ENCODE measurements around the gene FOXD4. TPM values are rescaled to one million over a fixed set of nuclear protein-coding genes. Genes with fewer than 3 reads are reported as not detected.
"Not testable (repeated sequence)": the region's sequence is repeated elsewhere in the genome, so short reads cannot be mapped to it uniquely, and the experiment has no call there.

Gene FOXD4
- total RNA-seq, 3 donors from 2014 or later, result 0.33 to 0.44 TPM; not detected in 1

DNA sequence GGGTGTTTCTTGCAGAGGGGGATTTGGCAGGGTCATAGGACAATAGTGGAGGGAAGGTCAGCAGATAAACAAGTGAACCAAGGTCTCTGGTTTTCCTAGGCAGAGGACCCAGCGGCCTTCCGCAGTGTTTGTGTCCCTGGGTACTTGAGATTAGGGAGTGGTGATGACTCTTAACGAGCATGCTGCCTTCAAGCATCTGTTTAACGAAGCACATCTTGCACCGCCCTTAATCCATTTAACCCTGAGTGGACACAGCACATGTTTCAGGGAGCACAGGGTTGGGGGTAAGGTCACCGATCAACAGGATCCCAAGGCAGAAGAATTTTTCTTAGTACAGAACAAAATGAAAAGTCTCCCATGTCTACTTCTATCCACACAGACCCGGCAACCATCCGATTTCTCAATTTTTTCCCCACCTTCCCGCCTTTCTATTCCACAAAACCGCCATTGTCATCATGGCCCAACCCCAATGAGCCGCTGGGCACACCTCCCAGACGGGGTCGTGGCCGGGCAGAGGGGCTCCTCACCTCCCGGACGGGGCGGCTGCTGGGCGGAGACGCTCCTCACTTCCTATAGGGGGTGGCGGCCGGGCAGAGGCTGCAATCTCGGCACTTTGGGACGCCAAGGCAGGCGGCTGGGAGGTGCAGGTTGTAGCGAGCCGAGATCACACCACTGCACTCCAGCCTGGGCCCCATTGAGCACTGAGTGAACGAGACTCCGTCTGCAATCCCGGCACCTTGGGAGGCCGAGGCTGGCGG lies 35.1 kb downstream of the FOXD4 start:
- not testable (repeated sequence) for H3K4me1 ChIP-seq

GRCh38 chr9:78333-78732 lies 39.9 kb downstream of the FOXD4 start:
- H3K9me3 ChIP-seq; H3K36me3 ChIP-seq; H3K4me3 ChIP-seq; intact Hi-C loops (cut with DNase I; ENCODE audit: low total_unique reads); DNase-seq (ENCODE audit: low spot score in 2 of 2); H3K4me1 ChIP-seq; H3K27ac ChIP-seq; H3K27me3 ChIP-seq: not testable (repeated sequence)

More for the DNA sequence above, 35.1 kb downstream of the FOXD4 start:
- H3K4me3 ChIP-seq; H3K9me3 ChIP-seq; H3K36me3 ChIP-seq; intact Hi-C loops (cut with DNase I; ENCODE audit: low total_unique reads); H3K27me3 ChIP-seq; H3K27ac ChIP-seq; DNase-seq (ENCODE audit: low spot score in 2 of 2): not testable (repeated sequence)

GRCh38 chr9:76389-76788 lies 41.8 kb downstream of the FOXD4 start:
- H3K4me1 ChIP-seq; H3K27me3 ChIP-seq; H3K27ac ChIP-seq; DNase-seq (ENCODE audit: low spot score in 2 of 2); H3K4me3 ChIP-seq; intact Hi-C loops (cut with DNase I; ENCODE audit: low total_unique reads); H3K36me3 ChIP-seq; H3K9me3 ChIP-seq: not testable (repeated sequence)

DNA sequence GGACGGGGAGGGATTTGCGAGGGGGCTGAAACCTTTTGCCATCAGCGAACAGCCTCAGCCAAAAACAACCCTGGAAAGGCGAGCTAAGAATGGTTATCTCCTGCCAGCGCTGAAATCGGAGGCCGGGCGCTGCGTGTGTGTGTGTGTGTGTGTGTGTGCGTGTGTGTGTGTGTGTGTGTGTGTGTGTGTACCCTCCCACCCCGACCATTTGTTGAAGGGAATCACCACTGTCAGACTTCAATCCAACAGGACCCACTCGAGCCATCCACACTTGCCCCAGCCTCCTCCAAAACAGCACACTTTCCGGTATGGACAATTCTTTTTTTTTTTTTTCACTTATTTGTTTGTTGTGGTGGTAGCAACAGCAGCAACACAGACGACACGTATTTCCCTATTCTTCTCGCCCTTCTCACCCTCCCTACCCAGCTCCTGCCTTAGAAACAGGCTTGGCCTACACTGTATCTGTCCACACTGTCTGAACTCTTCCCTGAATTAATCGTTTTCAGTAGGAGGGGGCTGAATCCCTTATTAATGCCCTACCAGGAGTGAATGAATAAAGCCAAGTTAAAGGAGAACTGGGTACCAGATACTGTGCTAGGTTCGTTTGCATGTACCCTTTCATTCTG lies 44.2 kb downstream of the FOXD4 start:
- H3K27me3 ChIP-seq; intact Hi-C loops (cut with DNase I; ENCODE audit: low total_unique reads); H3K4me1 ChIP-seq; H3K36me3 ChIP-seq; DNase-seq (ENCODE audit: low spot score in 2 of 2); H3K9me3 ChIP-seq: not testable (repeated sequence)
- Histone ChIP-seq H3K4me3 (peak overlapping the region; percentile 42 to 72 (median 44)), H3K27ac (peak overlapping the region in 1 of 2 donors; percentile 69)

DNA sequence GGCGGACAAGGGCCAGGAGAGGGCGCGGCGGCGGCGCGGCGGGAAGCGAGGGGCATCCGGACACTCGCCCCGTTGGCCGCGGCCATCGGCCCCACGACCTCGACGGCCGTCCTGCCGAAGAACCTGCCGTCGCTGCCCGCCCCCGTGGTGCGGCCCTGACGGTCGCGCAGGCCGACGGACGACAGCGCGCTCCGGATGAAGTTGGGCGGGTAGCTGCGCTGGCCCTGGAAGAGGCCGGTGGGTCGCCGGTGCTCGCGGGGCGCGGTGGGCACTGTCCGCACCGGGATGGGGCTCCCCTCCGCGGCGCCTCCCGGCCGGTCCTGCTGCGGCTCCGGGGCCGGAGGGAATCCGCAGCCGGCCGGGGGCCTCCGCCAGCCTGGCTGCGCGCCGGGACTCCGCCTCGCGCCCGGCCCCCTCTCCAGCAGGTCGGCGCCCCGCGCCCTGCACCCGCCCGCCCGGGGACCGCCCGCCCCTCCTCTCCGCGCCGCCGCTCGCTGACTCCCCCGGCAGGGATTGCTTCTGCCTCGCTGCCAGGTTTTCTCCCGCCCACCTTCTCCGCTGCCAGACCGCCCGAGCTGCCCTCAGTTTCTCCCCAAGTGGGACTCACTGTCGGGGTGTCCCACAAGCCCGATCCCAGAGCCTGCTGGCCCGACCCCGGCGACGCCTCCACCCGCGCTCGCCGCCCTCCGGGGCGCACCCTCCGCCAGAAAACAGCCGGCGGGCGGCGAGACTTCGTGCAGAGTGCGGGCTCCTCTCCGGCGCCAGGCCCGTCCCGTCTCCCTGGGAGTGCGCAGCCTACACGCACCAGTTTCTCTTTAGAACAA lies 44.9 kb downstream of the FOXD4 start:
- H3K36me3 ChIP-seq; H3K27me3 ChIP-seq; H3K9me3 ChIP-seq; H3K4me1 ChIP-seq; intact Hi-C loops (cut with DNase I; ENCODE audit: low total_unique reads): not testable (repeated sequence)
- H3K27ac ChIP-seq, result peak overlapping the region in 1 of 2 donors; percentile 69
- H3K4me3 ChIP-seq, result peak overlapping the region; percentile 42 to 72 (median 44)
- DNase-seq (ENCODE audit: low spot score in 2 of 2), result peak in 1 of 2 donors; percentile 48

Other genes starting within 250 kb of the FOXD4 start
- 1 to 10 TPM; 3.7 to 7.5 (median 7.5) TPM for gene WASHC1, start 89.0 kb downstream of the FOXD4 start, total RNA-seq
- 10 to 100 TPM; 32.3 to 70.1 (median 36.4) TPM for gene ZNG1A, start 60.6 kb upstream of the FOXD4 start, total RNA-seq
- 10 to 100 TPM; 18.4 to 34.1 (median 20.8) TPM for gene DOCK8, start 96.4 kb upstream of the FOXD4 start, total RNA-seq